Vagina (tissue), 2 donors: ENCODE results near the gene RELL1. TPM values are rescaled to one million over a fixed set of nuclear protein-coding genes. Genes with fewer than 3 reads are reported as not detected.

Experiments used
- DNase-seq, 2 donors: peaks; one replicate each; pipeline ENCODE4 v3.0.0-alpha.2; 2017; ENCODE audit errors: extremely low spot score in 2 of 2
- H3K27ac ChIP-seq: fragments of 200-600 bp; sonication (generic); one replicate; pipeline ENCODE4 v1.5.1; 2019
- H3K27me3 ChIP-seq: fragments of 200-600 bp; sonication (generic); one replicate; pipeline ENCODE4 v1.5.1; 2019
- H3K36me3 ChIP-seq, 2 donors: fragments of 200-600 bp; sonication (generic); one replicate each; pipeline ENCODE4 v1.5.1; 2017 to 2019
- H3K4me1 ChIP-seq: fragments of 200-600 bp; sonication (generic); one replicate; pipeline ENCODE4 v1.5.1; 2019
- H3K4me3 ChIP-seq, 2 donors: fragments of 200-600 bp; sonication (generic); 1 replicate in 1 of 2; 2 replicates in 1 of 2; pipeline ENCODE4 v1.5.1; 2016 to 2019
- H3K9me3 ChIP-seq: fragments of 200-600 bp; sonication (generic); one replicate; pipeline ENCODE4 v1.5.1; 2019
- CTCF ChIP-seq, 3 experiments: fragments of 450-650 bp in 2 of 3; fragments of 200-600 bp in 1 of 3; sonication (generic) in 1 of 3; IDR thresholded peaks; one replicate each; pipeline ENCODE4 v1.5.1; 2017 to 2019; ENCODE audit warnings: antibody characterized with exemption in 3 of 3, mild to moderate bottlenecking in 2 of 3, moderate library complexity in 2 of 3
- POLR2A ChIP-seq, 2 donors: fragments of 450-650 bp; IDR thresholded peaks; one replicate each; pipeline ENCODE4 v1.6.1; 2017; ENCODE audit warnings: antibody characterized with exemption in 2 of 2, mild to moderate bottlenecking in 2 of 2, moderate library complexity in 2 of 2
- POLR2AphosphoS5 ChIP-seq, 2 donors: sonication (generic); formaldehyde crosslinking; IDR thresholded peaks; one replicate each; pipeline ENCODE4 v1.9.0; 2017; ENCODE audit warnings: antibody characterized with exemption in 2 of 2, mild to moderate bottlenecking in 2 of 2, low read depth in 1 of 2; ENCODE audit not compliant: insufficient read depth in 1 of 2
- intact Hi-C: fragments of 100-400 bp; cut with DNase I; formaldehyde crosslinking; loops from one replicate; pipeline ENCODE4 v1.15.1; 2023
- total RNA-seq: library from RNA; depleted of rRNA; stranded (reverse); fragments of >200 nt; gene quantifications from one replicate; pipeline ENCODE4 v1.2.3, GENCODE V29; 2016

Gene RELL1
- total RNA-seq, 1 donor from 2014 or later: 38.8 TPM

DNA sequence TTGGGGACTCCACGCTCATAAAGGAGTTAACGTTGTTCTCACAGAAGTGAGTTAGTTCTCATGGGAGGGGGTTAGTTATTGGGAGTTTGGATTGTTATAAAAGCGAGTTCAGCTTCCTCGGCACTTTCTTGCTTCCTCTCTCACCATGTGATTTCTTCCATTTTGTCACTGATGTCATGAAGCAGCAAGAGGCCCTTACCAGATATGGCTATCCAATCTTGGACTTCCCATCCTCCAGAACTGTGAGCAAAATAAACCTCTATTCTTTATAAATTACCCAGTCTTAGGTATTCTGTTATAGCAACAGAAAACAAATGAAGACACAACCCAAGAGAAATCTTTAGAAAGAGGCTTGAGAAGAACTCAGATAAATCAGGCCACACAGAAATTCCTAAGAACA is 29.5 kb downstream of the RELL1 start:
- H3K4me1 ChIP-seq: peaks cover 13% of the 10 kb centered on the region
- H3K36me3 ChIP-seq: no peaks in the 10 kb centered on the region
- DNase-seq: no peak
- no peak overlapping the region for H3K27ac ChIP-seq
- peaks cover 8% of the 10 kb centered on the region for H3K9me3 ChIP-seq
- no peak overlapping the region for H3K4me3 ChIP-seq
- TF ChIP-seq POLR2AphosphoS5 (IDR thresholded peaks at IDR 0.05; ENCODE audit: insufficient read depth in 1 of 2, low read depth in 1 of 2) (no peak), POLR2A (IDR thresholded peaks at IDR 0.05) (no peak)
- intact Hi-C loops: no loop called here
- no peaks in the 10 kb centered on the region for H3K27me3 ChIP-seq

- intact Hi-C loops: no loop called here
- no peaks in the 10 kb centered on the region for H3K4me1 ChIP-seq
- no peak overlapping the region for H3K27ac ChIP-seq
- no peak overlapping the region for H3K4me3 ChIP-seq
- no peak for DNase-seq
- H3K27me3 ChIP-seq: no peaks in the 10 kb centered on the region
- H3K36me3 ChIP-seq: peaks cover 0 to 7% of the 10 kb centered on the region in 2 donors
- H3K9me3 ChIP-seq: peaks cover 8% of the 10 kb centered on the region
- no peak for TF ChIP-seq POLR2A (IDR thresholded peaks at IDR 0.05)
- no peak for TF ChIP-seq CTCF (IDR thresholded peaks at IDR 0.05)
- no peak for TF ChIP-seq POLR2AphosphoS5 (IDR thresholded peaks at IDR 0.05; ENCODE audit: insufficient read depth in 1 of 2, low read depth in 1 of 2)
These were observed 32.6 kb downstream of the RELL1 start for GRCh38 chr4:37653601-37654000.

GRCh38 chr4:37652747-37653527 is 33.2 kb downstream of the RELL1 start:
- DNase-seq: no peak
- intact Hi-C loops: no loop called here
- TF ChIP-seq POLR2A (IDR thresholded peaks at IDR 0.05): no peak
- TF ChIP-seq CTCF (IDR thresholded peaks at IDR 0.05): no peak
- TF ChIP-seq POLR2AphosphoS5 (IDR thresholded peaks at IDR 0.05; ENCODE audit: insufficient read depth in 1 of 2, low read depth in 1 of 2): no peak
- no peak overlapping the region for H3K27ac ChIP-seq
- H3K27me3 ChIP-seq: no peaks in the 10 kb centered on the region
- peaks cover 5% of the 10 kb centered on the region for H3K4me1 ChIP-seq
- H3K36me3 ChIP-seq: peaks cover 0 to 7% of the 10 kb centered on the region in 2 donors
- peaks cover 8% of the 10 kb centered on the region for H3K9me3 ChIP-seq
- H3K4me3 ChIP-seq: no peak overlapping the region

- H3K36me3 ChIP-seq: peaks cover 0 to 8% of the 10 kb centered on the region in 2 donors
- no peak for DNase-seq
- peaks cover 6% of the 10 kb centered on the region for H3K9me3 ChIP-seq
- TF ChIP-seq POLR2A (IDR thresholded peaks at IDR 0.05) (no peak), CTCF (IDR thresholded peaks at IDR 0.05) (no peak), POLR2AphosphoS5 (IDR thresholded peaks at IDR 0.05; ENCODE audit: insufficient read depth in 1 of 2, low read depth in 1 of 2) (no peak)
- peaks cover 9% of the 10 kb centered on the region for H3K4me1 ChIP-seq
- no peak overlapping the region for H3K27ac ChIP-seq
- no peak overlapping the region for H3K4me3 ChIP-seq
- H3K27me3 ChIP-seq: no peaks in the 10 kb centered on the region
- intact Hi-C loops: no loop called here
These were observed 34.3 kb downstream of the RELL1 start for GRCh38 chr4:37651781-37652377.

DNA sequence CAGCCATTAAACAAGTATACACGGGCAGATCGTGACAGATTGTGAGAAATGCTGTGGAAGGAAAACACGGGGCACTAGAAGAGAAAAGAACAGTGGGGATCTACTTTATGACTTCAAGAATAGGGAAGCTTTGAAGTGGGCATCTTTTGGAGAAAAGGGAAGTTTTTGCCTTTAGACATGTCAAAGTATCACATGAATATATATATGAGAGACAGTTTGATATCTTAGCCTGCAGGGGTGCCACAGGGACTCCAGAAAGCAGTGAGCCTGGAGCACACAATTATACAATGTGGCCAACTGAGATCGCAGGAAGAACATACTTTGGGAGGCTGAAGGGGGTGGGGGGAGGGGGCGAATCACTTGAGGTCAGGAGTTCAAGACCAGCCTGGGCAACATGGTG is 35.7 kb downstream of the RELL1 start:
- Histone ChIP-seq H3K9me3 (no peaks in the 10 kb centered on the region), H3K4me3 (no peak overlapping the region), H3K4me1 (peaks cover 9% of the 10 kb centered on the region), H3K36me3 (peaks cover 0 to 19% of the 10 kb centered on the region in 2 donors), H3K27me3 (no peaks in the 10 kb centered on the region), H3K27ac (no peak overlapping the region)
- intact Hi-C loops: no loop called here
- DNase-seq: no peak
- TF ChIP-seq CTCF (IDR thresholded peaks at IDR 0.05) (no peak), POLR2A (IDR thresholded peaks at IDR 0.05) (no peak), POLR2AphosphoS5 (IDR thresholded peaks at IDR 0.05; ENCODE audit: insufficient read depth in 1 of 2, low read depth in 1 of 2) (no peak)
